HEK293 (cell line): ENCODE measurements around the gene YTHDC2.
A peak's percentile ranks its signal among the peaks of the same experiment; 100 is the strongest.

Experiments
- HOXA7 ChIP-seq: sonication (generic); formaldehyde crosslinking; IDR thresholded peaks from 2 replicates; pipeline ENCODE4 v1.8.1; 2022; ENCODE audit warnings: missing genetic modification reagents, borderline replicate concordance
- HOXC10 ChIP-seq: sonication (generic); formaldehyde crosslinking; IDR thresholded peaks from 2 replicates; pipeline ENCODE4 v1.8.1; 2023; ENCODE audit warnings: mild to moderate bottlenecking, missing genetic modification reagents
- MZF1 ChIP-seq: fragments of 450-650 bp; formaldehyde crosslinking; IDR thresholded peaks from 2 replicates; pipeline ENCODE4 v1.5.1; 2017; ENCODE audit warnings: missing biosample characterization, missing genetic modification characterization, borderline replicate concordance
- SALL2 ChIP-seq: fragments of 450-650 bp; formaldehyde crosslinking; IDR thresholded peaks from 2 replicates; pipeline ENCODE4 v1.5.0; 2017; ENCODE audit warnings: missing biosample characterization, mild to moderate bottlenecking, missing genetic modification characterization, borderline replicate concordance
- ZBTB48 ChIP-seq: fragments of 450-650 bp; formaldehyde crosslinking; IDR thresholded peaks from 2 replicates; pipeline ENCODE4 v1.5.1; 2016; ENCODE audit warnings: missing biosample characterization, missing genetic modification characterization
- ZFHX2 ChIP-seq: fragments of 450-650 bp; formaldehyde crosslinking; conservative IDR thresholded peaks from 2 replicates; pipeline ENCODE4 v1.5.1; 2016; ENCODE audit warnings: missing biosample characterization, missing genetic modification characterization
- ZFP37 ChIP-seq: fragments of 450-650 bp; formaldehyde crosslinking; IDR thresholded peaks from 2 replicates; pipeline ENCODE4 v1.5.1; 2016; ENCODE audit warnings: missing biosample characterization, missing genetic modification characterization
- ZNF10 ChIP-seq: fragments of 450-650 bp; formaldehyde crosslinking; IDR thresholded peaks from 2 replicates; pipeline ENCODE4 v1.5.1; 2017; ENCODE audit warnings: missing biosample characterization, missing genetic modification characterization
- ZNF133 ChIP-seq: fragments of 450-650 bp; formaldehyde crosslinking; IDR thresholded peaks from 2 replicates; pipeline ENCODE4 v1.5.1; 2016; ENCODE audit warnings: missing biosample characterization, missing genetic modification characterization
- ZNF138 ChIP-seq: fragments of 450-650 bp; formaldehyde crosslinking; IDR thresholded peaks from 2 replicates; pipeline ENCODE4 v1.5.1; 2016; ENCODE audit warnings: missing biosample characterization, missing genetic modification characterization, borderline replicate concordance
- ZNF184 ChIP-seq: fragments of 450-650 bp; IDR thresholded peaks from 2 replicates; pipeline ENCODE4 v1.5.1; 2018; ENCODE audit warnings: missing biosample characterization, mild to moderate bottlenecking, missing genetic modification characterization
- ZNF2 ChIP-seq: fragments of 450-650 bp; formaldehyde crosslinking; IDR thresholded peaks from 2 replicates; pipeline ENCODE4 v1.5.1; 2016; ENCODE audit warnings: missing biosample characterization, missing genetic modification characterization
- ZNF211 ChIP-seq: fragments of 450-650 bp; formaldehyde crosslinking; IDR thresholded peaks from 2 replicates; pipeline ENCODE4 v1.5.1; 2016; ENCODE audit warnings: low read depth, missing biosample characterization, missing genetic modification characterization
- ZNF24 ChIP-seq: fragments of 450-650 bp; formaldehyde crosslinking; IDR thresholded peaks from 2 replicates; pipeline ENCODE4 v1.5.1; 2016; ENCODE audit warnings: missing biosample characterization, missing genetic modification characterization
- ZNF248 ChIP-seq: fragments of 450-650 bp; formaldehyde crosslinking; IDR thresholded peaks from 2 replicates; pipeline ENCODE4 v1.5.1; 2017; ENCODE audit warnings: missing biosample characterization, missing genetic modification characterization
- ZNF433 ChIP-seq: fragments of 450-650 bp; formaldehyde crosslinking; IDR thresholded peaks from 2 replicates; pipeline ENCODE4 v1.5.1; 2016; ENCODE audit warnings: missing biosample characterization, missing genetic modification characterization, low read depth
- ZNF48 ChIP-seq: fragments of 450-650 bp; formaldehyde crosslinking; IDR thresholded peaks from 2 replicates; pipeline ENCODE4 v1.5.1; 2016; ENCODE audit warnings: missing biosample characterization, missing genetic modification characterization
- ZNF501 ChIP-seq: fragments of 450-650 bp; formaldehyde crosslinking; IDR thresholded peaks from 2 replicates; pipeline ENCODE4 v1.5.1; 2016; ENCODE audit warnings: missing biosample characterization, missing genetic modification characterization
- ZNF521 ChIP-seq: fragments of 450-650 bp; formaldehyde crosslinking; IDR thresholded peaks from 2 replicates; pipeline ENCODE4 v1.5.1; 2017; ENCODE audit warnings: missing biosample characterization, mild to moderate bottlenecking, missing genetic modification characterization
- ZNF544 ChIP-seq: fragments of 450-650 bp; formaldehyde crosslinking; IDR thresholded peaks from 2 replicates; pipeline ENCODE4 v1.5.0; 2017; ENCODE audit warnings: missing biosample characterization, missing genetic modification characterization
- ZNF664 ChIP-seq: fragments of 450-650 bp; formaldehyde crosslinking; IDR thresholded peaks from 2 replicates; pipeline ENCODE4 v1.5.1; 2016; ENCODE audit warnings: missing biosample characterization, missing genetic modification characterization
- ZNF701 ChIP-seq: fragments of 450-650 bp; formaldehyde crosslinking; IDR thresholded peaks from 2 replicates; pipeline ENCODE4 v1.5.1; 2016; ENCODE audit warnings: missing biosample characterization, missing genetic modification characterization
- ZNF76 ChIP-seq: fragments of 450-650 bp; formaldehyde crosslinking; IDR thresholded peaks from 2 replicates; pipeline ENCODE4; 2016; ENCODE audit warnings: low read depth, missing biosample characterization, missing genetic modification characterization, borderline replicate concordance
- ZNF768 ChIP-seq: fragments of 450-650 bp; formaldehyde crosslinking; IDR thresholded peaks from 2 replicates; pipeline ENCODE4 v1.5.1; 2018; ENCODE audit warnings: missing biosample characterization, mild to moderate bottlenecking, missing genetic modification characterization
- ZNF785 ChIP-seq: fragments of 450-650 bp; formaldehyde crosslinking; IDR thresholded peaks from 2 replicates; pipeline ENCODE4 v1.5.1; 2016; ENCODE audit warnings: missing biosample characterization, missing genetic modification characterization
- TF ChIP-seq, protein P1 (sequence below): fragments of 450-650 bp; formaldehyde crosslinking; IDR thresholded peaks from 2 replicates; pipeline ENCODE4 v1.5.1; 2016; ENCODE audit warnings: missing biosample characterization, missing genetic modification characterization
- TF ChIP-seq, protein P2 (sequence below): sonication (generic); formaldehyde crosslinking; IDR thresholded peaks from 2 replicates; pipeline ENCODE4 v1.8.1; 2022; ENCODE audit warnings: mild to moderate bottlenecking, moderate library complexity, missing genetic modification reagents
- TF ChIP-seq, protein P3 (sequence below): fragments of 450-650 bp; formaldehyde crosslinking; IDR thresholded peaks from 2 replicates; pipeline ENCODE4 v1.5.1; 2016; ENCODE audit warnings: missing biosample characterization, missing genetic modification characterization
- TF ChIP-seq, protein P4 (sequence below): IDR thresholded peaks from 2 replicates; pipeline ENCODE4 v1.6.1; 2011; ENCODE audit warnings: mild to moderate bottlenecking, low read depth, low read length, borderline replicate concordance
- TF ChIP-seq, protein P5 (sequence below): fragments of 450-650 bp; formaldehyde crosslinking; IDR thresholded peaks from 2 replicates; pipeline ENCODE4 v1.5.1; 2016; ENCODE audit warnings: missing biosample characterization, missing genetic modification characterization, low read depth

Gene YTHDC2

DNA sequence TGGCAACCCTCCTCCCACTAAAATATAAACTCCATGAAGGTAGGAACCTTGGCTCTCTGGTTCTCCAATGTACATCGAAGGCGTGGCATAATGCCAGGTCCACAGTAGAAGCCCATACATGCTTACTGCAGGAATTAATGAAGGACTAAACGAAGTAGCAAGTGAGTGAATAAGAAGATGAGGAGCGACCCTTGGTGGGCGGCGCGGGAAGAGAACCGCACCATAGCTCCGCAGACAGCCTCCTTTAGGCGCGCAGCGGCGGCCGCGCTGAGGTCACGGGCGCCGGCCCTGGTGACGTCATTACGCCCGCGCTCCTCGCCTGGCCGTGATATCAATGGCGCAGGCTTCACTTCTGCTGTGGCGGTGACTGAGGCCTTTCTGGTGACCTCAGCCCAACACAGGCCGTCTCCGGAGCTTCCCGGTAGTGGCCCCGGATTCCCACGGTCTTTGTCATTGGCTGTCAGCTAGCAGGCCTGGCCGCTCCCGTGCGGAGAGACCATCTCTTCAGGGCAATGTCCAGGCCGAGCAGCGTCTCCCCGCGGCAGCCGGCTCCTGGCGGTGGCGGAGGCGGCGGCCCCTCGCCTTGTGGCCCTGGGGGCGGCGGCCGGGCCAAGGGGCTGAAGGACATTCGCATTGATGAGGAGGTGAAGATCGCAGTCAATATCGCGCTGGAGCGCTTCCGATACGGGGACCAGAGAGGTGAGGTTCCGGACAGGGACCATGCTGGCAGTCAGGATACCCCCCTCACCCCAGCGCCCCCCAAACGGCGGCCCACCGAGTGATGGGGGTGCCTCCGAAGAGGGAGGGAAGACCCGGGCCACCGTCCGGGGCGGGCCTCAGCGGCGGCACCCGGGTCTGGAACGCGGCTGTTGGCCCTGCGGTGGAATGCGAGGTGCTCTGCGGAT, at the start of gene YTHDC2 (continued):
- TF ChIP-seq ZNF785 (tag by site-specific recombination) (peak; percentile 39; the same call in 1 of the 2 replicates), ZNF24 (tag by site-specific recombination) (peak; percentile 100), HOXC10 (CRISPR knock-in tag) (no peak), HOXA7 (CRISPR knock-in tag) (no peak), ZFP37 (tag by site-specific recombination) (peak; percentile 87), MZF1 (tag by site-specific recombination) (peak; percentile 33; the same call in 1 of the 2 replicates), ZNF211 (tag by site-specific recombination) (no peak), ZNF2 (tag by site-specific recombination) (peak; percentile 65; the same call in 1 of the 2 replicates), ZNF544 (tag by site-specific recombination) (no peak), ZNF433 (no peak), ZNF521 (tag by site-specific recombination) (no peak), ZNF501 (peak; percentile 87; the same call in 1 of the 2 replicates), ZNF76 (tag by site-specific recombination) (peak; percentile 38; the same call in 1 of the 2 replicates), ZNF10 (tag by site-specific recombination) (no peak), ZBTB48 (tag by site-specific recombination) (no peak), ZNF248 (tag by site-specific recombination) (no peak), ZNF48 (tag by site-specific recombination) (no peak), ZNF664 (tag by site-specific recombination) (no peak), ZNF184 (tag by site-specific recombination) (peak; percentile 41; the same call in 1 of the 2 replicates), ZNF138 (tag by site-specific recombination) (no peak), ZNF768 (tag by site-specific recombination) (no peak), ZFHX2 (peak; percentile 85), SALL2 (no peak), ZNF701 (tag by site-specific recombination) (no peak), ZNF133 (tag by site-specific recombination) (no peak)
- TF ChIP-seq, protein P1, sequence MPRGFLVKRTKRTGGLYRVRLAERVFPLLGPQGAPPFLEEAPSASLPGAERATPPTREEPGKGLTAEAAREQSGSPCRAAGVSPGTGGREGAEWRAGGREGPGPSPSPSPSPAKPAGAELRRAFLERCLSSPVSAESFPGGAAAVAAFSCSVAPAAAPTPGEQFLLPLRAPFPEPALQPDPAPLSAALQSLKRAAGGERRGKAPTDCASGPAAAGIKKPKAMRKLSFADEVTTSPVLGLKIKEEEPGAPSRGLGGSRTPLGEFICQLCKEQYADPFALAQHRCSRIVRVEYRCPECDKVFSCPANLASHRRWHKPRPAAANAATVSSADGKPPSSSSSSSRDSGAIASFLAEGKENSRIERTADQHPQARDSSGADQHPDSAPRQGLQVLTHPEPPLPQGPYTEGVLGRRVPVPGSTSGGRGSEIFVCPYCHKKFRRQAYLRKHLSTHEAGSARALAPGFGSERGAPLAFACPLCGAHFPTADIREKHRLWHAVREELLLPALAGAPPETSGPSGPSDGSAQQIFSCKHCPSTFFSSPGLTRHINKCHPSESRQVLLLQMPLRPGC (tag by site-specific recombination): peak; percentile 62; the same call in 1 of the 2 replicates
- TF ChIP-seq, protein P2, sequence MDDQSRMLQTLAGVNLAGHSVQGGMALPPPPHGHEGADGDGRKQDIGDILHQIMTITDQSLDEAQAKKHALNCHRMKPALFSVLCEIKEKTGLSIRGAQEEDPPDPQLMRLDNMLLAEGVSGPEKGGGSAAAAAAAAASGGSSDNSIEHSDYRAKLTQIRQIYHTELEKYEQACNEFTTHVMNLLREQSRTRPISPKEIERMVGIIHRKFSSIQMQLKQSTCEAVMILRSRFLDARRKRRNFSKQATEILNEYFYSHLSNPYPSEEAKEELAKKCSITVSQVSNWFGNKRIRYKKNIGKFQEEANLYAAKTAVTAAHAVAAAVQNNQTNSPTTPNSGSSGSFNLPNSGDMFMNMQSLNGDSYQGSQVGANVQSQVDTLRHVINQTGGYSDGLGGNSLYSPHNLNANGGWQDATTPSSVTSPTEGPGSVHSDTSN (CRISPR knock-in tag): peak; percentile 85
- TF ChIP-seq, protein P3, sequence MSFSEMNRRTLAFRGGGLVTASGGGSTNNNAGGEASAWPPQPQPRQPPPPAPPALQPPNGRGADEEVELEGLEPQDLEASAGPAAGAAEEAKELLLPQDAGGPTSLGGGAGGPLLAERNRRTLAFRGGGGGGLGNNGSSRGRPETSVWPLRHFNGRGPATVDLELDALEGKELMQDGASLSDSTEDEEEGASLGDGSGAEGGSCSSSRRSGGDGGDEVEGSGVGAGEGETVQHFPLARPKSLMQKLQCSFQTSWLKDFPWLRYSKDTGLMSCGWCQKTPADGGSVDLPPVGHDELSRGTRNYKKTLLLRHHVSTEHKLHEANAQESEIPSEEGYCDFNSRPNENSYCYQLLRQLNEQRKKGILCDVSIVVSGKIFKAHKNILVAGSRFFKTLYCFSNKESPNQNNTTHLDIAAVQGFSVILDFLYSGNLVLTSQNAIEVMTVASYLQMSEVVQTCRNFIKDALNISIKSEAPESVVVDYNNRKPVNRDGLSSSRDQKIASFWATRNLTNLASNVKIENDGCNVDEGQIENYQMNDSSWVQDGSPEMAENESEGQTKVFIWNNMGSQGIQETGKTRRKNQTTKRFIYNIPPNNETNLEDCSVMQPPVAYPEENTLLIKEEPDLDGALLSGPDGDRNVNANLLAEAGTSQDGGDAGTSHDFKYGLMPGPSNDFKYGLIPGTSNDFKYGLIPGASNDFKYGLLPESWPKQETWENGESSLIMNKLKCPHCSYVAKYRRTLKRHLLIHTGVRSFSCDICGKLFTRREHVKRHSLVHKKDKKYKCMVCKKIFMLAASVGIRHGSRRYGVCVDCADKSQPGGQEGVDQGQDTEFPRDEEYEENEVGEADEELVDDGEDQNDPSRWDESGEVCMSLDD (tag by site-specific recombination): peak; percentile 71; the same call in 1 of the 2 replicates
- TF ChIP-seq, protein P4, sequence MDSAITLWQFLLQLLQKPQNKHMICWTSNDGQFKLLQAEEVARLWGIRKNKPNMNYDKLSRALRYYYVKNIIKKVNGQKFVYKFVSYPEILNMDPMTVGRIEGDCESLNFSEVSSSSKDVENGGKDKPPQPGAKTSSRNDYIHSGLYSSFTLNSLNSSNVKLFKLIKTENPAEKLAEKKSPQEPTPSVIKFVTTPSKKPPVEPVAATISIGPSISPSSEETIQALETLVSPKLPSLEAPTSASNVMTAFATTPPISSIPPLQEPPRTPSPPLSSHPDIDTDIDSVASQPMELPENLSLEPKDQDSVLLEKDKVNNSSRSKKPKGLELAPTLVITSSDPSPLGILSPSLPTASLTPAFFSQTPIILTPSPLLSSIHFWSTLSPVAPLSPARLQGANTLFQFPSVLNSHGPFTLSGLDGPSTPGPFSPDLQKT: no peak
- TF ChIP-seq, protein P5, sequence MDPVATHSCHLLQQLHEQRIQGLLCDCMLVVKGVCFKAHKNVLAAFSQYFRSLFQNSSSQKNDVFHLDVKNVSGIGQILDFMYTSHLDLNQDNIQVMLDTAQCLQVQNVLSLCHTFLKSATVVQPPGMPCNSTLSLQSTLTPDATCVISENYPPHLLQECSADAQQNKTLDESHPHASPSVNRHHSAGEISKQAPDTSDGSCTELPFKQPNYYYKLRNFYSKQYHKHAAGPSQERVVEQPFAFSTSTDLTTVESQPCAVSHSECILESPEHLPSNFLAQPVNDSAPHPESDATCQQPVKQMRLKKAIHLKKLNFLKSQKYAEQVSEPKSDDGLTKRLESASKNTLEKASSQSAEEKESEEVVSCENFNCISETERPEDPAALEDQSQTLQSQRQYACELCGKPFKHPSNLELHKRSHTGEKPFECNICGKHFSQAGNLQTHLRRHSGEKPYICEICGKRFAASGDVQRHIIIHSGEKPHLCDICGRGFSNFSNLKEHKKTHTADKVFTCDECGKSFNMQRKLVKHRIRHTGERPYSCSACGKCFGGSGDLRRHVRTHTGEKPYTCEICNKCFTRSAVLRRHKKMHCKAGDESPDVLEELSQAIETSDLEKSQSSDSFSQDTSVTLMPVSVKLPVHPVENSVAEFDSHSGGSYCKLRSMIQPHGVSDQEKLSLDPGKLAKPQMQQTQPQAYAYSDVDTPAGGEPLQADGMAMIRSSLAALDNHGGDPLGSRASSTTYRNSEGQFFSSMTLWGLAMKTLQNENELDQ (tag by site-specific recombination): no peak
